Measurements from ENCODE around the gene MGAT5B.
"Not testable (repeated sequence)": the region's sequence is repeated elsewhere in the genome, so short reads cannot be mapped to it uniquely, and the experiment has no call there.

MGAT5B gene

GRCh38 chr17:76968707-76969597 lies 100.7 kb downstream of the MGAT5B start:
- H3K27ac Mint-ChIP-seq: peak overlapping the region; percentile 70
- H3K9me3 Mint-ChIP-seq: no peaks in the 10 kb centered on the region
- DNase-seq (ENCODE audit: low spot score in 2 of 2) (peak; percentile 10 to 56), ATAC-seq (peak; percentile 84)
- peaks cover 18% of the 10 kb centered on the region for H3K4me1 Mint-ChIP-seq
- H3K4me3 Mint-ChIP-seq: peak overlapping the region; percentile 59
- no peaks in the 10 kb centered on the region for H3K36me3 Mint-ChIP-seq

GRCh38 chr17:76969598-76970172 lies 101.5 kb downstream of the MGAT5B start:
- DNase-seq (ENCODE audit: low spot score in 2 of 2): no peak
- Mint-ChIP-seq H3K27ac (peak overlapping the region; percentile 70), H3K4me3 (peak overlapping the region; percentile 59), H3K4me1 (peaks cover 18% of the 10 kb centered on the region), H3K36me3 (no peaks in the 10 kb centered on the region), H3K9me3 (no peaks in the 10 kb centered on the region)
- no peak for ATAC-seq

GRCh38 chr17:76970228-76970627 lies 102.0 kb downstream of the MGAT5B start:
- H3K4me1 Mint-ChIP-seq: peaks cover 18% of the 10 kb centered on the region

GRCh38 chr17:76972046-76972641 lies 103.9 kb downstream of the MGAT5B start:
- ATAC-seq: no peak
- Mint-ChIP-seq H3K4me1 (peaks cover 18% of the 10 kb centered on the region), H3K27ac (no peak overlapping the region), H3K4me3 (no peak overlapping the region), H3K9me3 (no peaks in the 10 kb centered on the region), H3K36me3 (no peaks in the 10 kb centered on the region)
- DNase-seq (ENCODE audit: low spot score in 2 of 2): no peak

More at GRCh38 chr17:76970228-76970627, 102.0 kb downstream of the MGAT5B start:
- not testable (repeated sequence) for ATAC-seq; H3K9me3 Mint-ChIP-seq; DNase-seq (ENCODE audit: low spot score in 2 of 2); H3K27ac Mint-ChIP-seq; H3K36me3 Mint-ChIP-seq
- peak overlapping the region; percentile 59 for H3K4me3 Mint-ChIP-seq

GRCh38 chr17:76973040-76973439 lies 104.8 kb downstream of the MGAT5B start:
- Mint-ChIP-seq H3K36me3 (no peaks in the 10 kb centered on the region), H3K4me1 (peaks cover 18% of the 10 kb centered on the region), H3K27ac (no peak overlapping the region), H3K4me3 (no peak overlapping the region), H3K9me3 (no peaks in the 10 kb centered on the region)
- DNase-seq (ENCODE audit: low spot score in 2 of 2) (no peak), ATAC-seq (no peak)

GRCh38 chr17:76974721-76975120 lies 106.5 kb downstream of the MGAT5B start:
- H3K4me1 Mint-ChIP-seq: peaks cover 7% of the 10 kb centered on the region
- H3K9me3 Mint-ChIP-seq: peaks cover 3% of the 10 kb centered on the region
- ATAC-seq (no peak), DNase-seq (ENCODE audit: low spot score in 2 of 2) (no peak)
- H3K36me3 Mint-ChIP-seq: no peaks in the 10 kb centered on the region
- H3K27ac Mint-ChIP-seq: no peak overlapping the region
- no peak overlapping the region for H3K4me3 Mint-ChIP-seq

GRCh38 chr17:76978050-76978449 lies 109.8 kb downstream of the MGAT5B start:
- ATAC-seq; H3K9me3 Mint-ChIP-seq; H3K4me3 Mint-ChIP-seq; H3K4me1 Mint-ChIP-seq; DNase-seq (ENCODE audit: low spot score in 2 of 2); H3K36me3 Mint-ChIP-seq; H3K27ac Mint-ChIP-seq: not testable (repeated sequence)

- H3K4me1 Mint-ChIP-seq: peaks cover 7% of the 10 kb centered on the region
- H3K9me3 Mint-ChIP-seq: peaks cover 3% of the 10 kb centered on the region
- no peaks in the 10 kb centered on the region for H3K36me3 Mint-ChIP-seq
- DNase-seq (ENCODE audit: low spot score in 2 of 2): no peak
- H3K27ac Mint-ChIP-seq: no peak overlapping the region
- ATAC-seq: no peak
- H3K4me3 Mint-ChIP-seq: no peak overlapping the region
Measured at GRCh38 chr17:76981545-76982295, 113.5 kb downstream of the MGAT5B start.

GRCh38 chr17:76982408-76983074 lies 114.3 kb downstream of the MGAT5B start:
- Mint-ChIP-seq H3K4me3 (no peak overlapping the region), H3K4me1 (peaks cover 7% of the 10 kb centered on the region), H3K27ac (no peak overlapping the region), H3K36me3 (no peaks in the 10 kb centered on the region), H3K9me3 (peaks cover 3% of the 10 kb centered on the region)
- DNase-seq (ENCODE audit: low spot score in 2 of 2) (no peak), ATAC-seq (no peak)

GRCh38 chr17:76983075-76983775 lies 115.0 kb downstream of the MGAT5B start:
- peaks cover 7% of the 10 kb centered on the region for H3K4me1 Mint-ChIP-seq
- H3K36me3 Mint-ChIP-seq: no peaks in the 10 kb centered on the region
- H3K9me3 Mint-ChIP-seq: peaks cover 1% of the 10 kb centered on the region
- no peak overlapping the region for H3K4me3 Mint-ChIP-seq
- peak overlapping the region; percentile 53 for H3K27ac Mint-ChIP-seq
- DNase-seq (ENCODE audit: low spot score in 2 of 2) (no peak), ATAC-seq (no peak)

- no peak for ATAC-seq
- Mint-ChIP-seq H3K36me3 (no peaks in the 10 kb centered on the region), H3K9me3 (no peaks in the 10 kb centered on the region), H3K4me1 (peaks cover 7% of the 10 kb centered on the region), H3K27ac (peak overlapping the region; percentile 48), H3K4me3 (no peak overlapping the region)
- no peak for DNase-seq (ENCODE audit: low spot score in 2 of 2)
Measured at GRCh38 chr17:76986365-76986764, 118.2 kb downstream of the MGAT5B start.

- Mint-ChIP-seq H3K27ac (peak overlapping the region; percentile 58), H3K4me1 (peaks cover 7% of the 10 kb centered on the region), H3K4me3 (no peak overlapping the region), H3K9me3 (no peaks in the 10 kb centered on the region), H3K36me3 (no peaks in the 10 kb centered on the region)
- DNase-seq (ENCODE audit: low spot score in 2 of 2): no peak
- no peak for ATAC-seq
Measured at GRCh38 chr17:76987486-76988093, 119.4 kb downstream of the MGAT5B start.

- H3K9me3 Mint-ChIP-seq: no peaks in the 10 kb centered on the region
- peak overlapping the region; percentile 58 for H3K27ac Mint-ChIP-seq
- H3K36me3 Mint-ChIP-seq: no peaks in the 10 kb centered on the region
- no peak for ATAC-seq
- H3K4me1 Mint-ChIP-seq: no peaks in the 10 kb centered on the region
- DNase-seq (ENCODE audit: low spot score in 2 of 2): no peak
- no peak overlapping the region for H3K4me3 Mint-ChIP-seq
Measured at GRCh38 chr17:76988796-76989195, 120.6 kb downstream of the MGAT5B start.

- peak overlapping the region; percentile 8 for H3K27ac Mint-ChIP-seq
Measured at GRCh38 chr17:76989519-76989918, 121.3 kb downstream of the MGAT5B start.

More at GRCh38 chr17:76989519-76989918, 121.3 kb downstream of the MGAT5B start:
- ATAC-seq (no peak), DNase-seq (ENCODE audit: low spot score in 2 of 2) (no peak)
- no peaks in the 10 kb centered on the region for H3K36me3 Mint-ChIP-seq
- no peaks in the 10 kb centered on the region for H3K4me1 Mint-ChIP-seq
- no peaks in the 10 kb centered on the region for H3K9me3 Mint-ChIP-seq
- no peak overlapping the region for H3K4me3 Mint-ChIP-seq

Data from stimulated activated effector memory CD8-positive, alpha-beta T cell treated with anti-CD3 and anti-CD28 coated beads, Interleukin-12 subunit alpha, Interleukin-12 subunit beta, amount 100 ng/mL, for 72 hours (primary cell).